GF-D8 (cell line): Measurements from ENCODE around the gene PTH2.
"Not testable (repeated sequence)": the region's sequence is repeated elsewhere in the genome, so short reads cannot be mapped to it uniquely, and the experiment has no call there.

Experiments
- DNase-seq: peaks from one replicate; lab custom pipeline; 2025; lab: John Stamatoyannopoulos, UW

Gene PTH2

GRCh38 chr19:49423071-49423984, at the start of gene PTH2:
PTH2 (minus strand) TSS chr19:49423441; CDS start chr19:49423339, 102 bp downstream.
- DNase-seq = no peak

GRCh38 chr19:49472936-49473335, 49.7 kb upstream of the PTH2 start:
- no peak for DNase-seq

- no peak for DNase-seq
These were observed 47.4 kb upstream of the PTH2 start for GRCh38 chr19:49470615-49470978.

- peak; percentile 80 for DNase-seq
These were observed 46.8 kb upstream of the PTH2 start for GRCh38 chr19:49469828-49470614.

- peak; percentile 70 for DNase-seq
These were observed 45.7 kb upstream of the PTH2 start for GRCh38 chr19:49468746-49469447.

GRCh38 chr19:49468199-49468598, 45.0 kb upstream of the PTH2 start:
- no peak for DNase-seq

- DNase-seq = no peak
These were observed 42.1 kb upstream of the PTH2 start for GRCh38 chr19:49465371-49465770.

- DNase-seq = no peak
These were observed 40.9 kb upstream of the PTH2 start for GRCh38 chr19:49463960-49464740.

GRCh38 chr19:49462492-49462891, 39.3 kb upstream of the PTH2 start:
- no peak for DNase-seq

GRCh38 chr19:49461656-49462055, 38.4 kb upstream of the PTH2 start:
- no peak for DNase-seq

GRCh38 chr19:49461130-49461529, 37.9 kb upstream of the PTH2 start:
- DNase-seq = not testable (repeated sequence)

GRCh38 chr19:49459388-49459787, 36.1 kb upstream of the PTH2 start:
- DNase-seq = no peak

GRCh38 chr19:49458567-49458903, 35.3 kb upstream of the PTH2 start:
- DNase-seq = no peak

GRCh38 chr19:49456326-49456725, 33.1 kb upstream of the PTH2 start:
- no peak for DNase-seq

- DNase-seq = no peak
These were observed 32.5 kb upstream of the PTH2 start for GRCh38 chr19:49455773-49456172.

GRCh38 chr19:49453757-49454240, 30.6 kb upstream of the PTH2 start:
- no peak for DNase-seq

GRCh38 chr19:49453013-49453756, 29.9 kb upstream of the PTH2 start, which contains the start of gene ALDH16A1:
ALDH16A1 (plus strand) TSS chr19:49453225; CDS start chr19:49453332, 107 bp downstream.
- peak; percentile 94 for DNase-seq

- peak; percentile 99 for DNase-seq
These were observed 28.4 kb upstream of the PTH2 start, which contains the start of gene PIH1D1 for GRCh38 chr19:49451430-49452181. PIH1D1 (minus strand) TSS chr19:49451814; CDS start chr19:49451574, 240 bp downstream.

- no peak for DNase-seq
These were observed 27.2 kb upstream of the PTH2 start for GRCh38 chr19:49450405-49450804.

- DNase-seq = no peak
These were observed 25.2 kb upstream of the PTH2 start for GRCh38 chr19:49448432-49448786.
